B cell (primary cell): ENCODE results near the gene SREBF1.

Experiments
- EZH2 ChIP-seq: IDR thresholded peaks from 2 replicates; pipeline ENCODE4 v1.6.1; 2012; ENCODE audit warnings: borderline replicate concordance, low read depth, mild to moderate bottlenecking, moderate library complexity, low read length; ENCODE audit not compliant: insufficient read depth, poor library complexity, severe bottlenecking
- TF ChIP-seq, protein P1 (sequence below): fragments of 200-600 bp; IDR thresholded peaks from one replicate; pipeline ENCODE4 v1.8.0; 2022; ENCODE audit warnings: antibody characterized with exemption, mild to moderate bottlenecking

DNA sequence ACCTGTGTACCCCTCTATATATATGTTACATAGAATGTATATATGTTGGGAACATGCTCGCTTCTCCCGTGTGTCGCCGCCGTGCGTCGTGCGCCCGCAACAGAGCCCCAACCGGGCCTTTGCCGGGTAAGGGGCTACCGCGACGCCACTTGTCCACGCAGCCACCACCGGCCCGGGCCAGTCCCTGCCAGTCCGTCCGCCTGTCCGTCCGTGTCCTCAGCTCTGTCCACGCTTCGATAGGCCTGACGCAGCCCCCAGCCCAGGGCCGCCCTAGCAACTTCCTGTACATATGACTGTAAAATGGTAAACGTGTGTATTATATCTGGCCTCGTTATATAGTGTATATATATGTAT, 25.9 kb downstream of the SREBF1 start:
- TF ChIP-seq EZH2, result no peak
- TF ChIP-seq, protein P1, sequence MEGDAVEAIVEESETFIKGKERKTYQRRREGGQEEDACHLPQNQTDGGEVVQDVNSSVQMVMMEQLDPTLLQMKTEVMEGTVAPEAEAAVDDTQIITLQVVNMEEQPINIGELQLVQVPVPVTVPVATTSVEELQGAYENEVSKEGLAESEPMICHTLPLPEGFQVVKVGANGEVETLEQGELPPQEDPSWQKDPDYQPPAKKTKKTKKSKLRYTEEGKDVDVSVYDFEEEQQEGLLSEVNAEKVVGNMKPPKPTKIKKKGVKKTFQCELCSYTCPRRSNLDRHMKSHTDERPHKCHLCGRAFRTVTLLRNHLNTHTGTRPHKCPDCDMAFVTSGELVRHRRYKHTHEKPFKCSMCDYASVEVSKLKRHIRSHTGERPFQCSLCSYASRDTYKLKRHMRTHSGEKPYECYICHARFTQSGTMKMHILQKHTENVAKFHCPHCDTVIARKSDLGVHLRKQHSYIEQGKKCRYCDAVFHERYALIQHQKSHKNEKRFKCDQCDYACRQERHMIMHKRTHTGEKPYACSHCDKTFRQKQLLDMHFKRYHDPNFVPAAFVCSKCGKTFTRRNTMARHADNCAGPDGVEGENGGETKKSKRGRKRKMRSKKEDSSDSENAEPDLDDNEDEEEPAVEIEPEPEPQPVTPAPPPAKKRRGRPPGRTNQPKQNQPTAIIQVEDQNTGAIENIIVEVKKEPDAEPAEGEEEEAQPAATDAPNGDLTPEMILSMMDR, result no peak
